Parathyroid adenoma (tissue), 2 donors: ENCODE results near the gene ENOPH1.

ENCODE experiments used
- H2AFZ ChIP-seq: fragments of 300-600 bp; sonication (generic); one replicate; pipeline ENCODE4 v1.7.0; 2017; ENCODE audit warnings: antibody characterized with exemption, mild to moderate bottlenecking
- H3K27ac ChIP-seq: fragments of 300-600 bp; sonication (generic); one replicate; pipeline ENCODE4 v1.7.0; 2017
- H3K27me3 ChIP-seq: fragments of 300-600 bp; sonication (generic); one replicate; pipeline ENCODE4 v1.7.0; 2017; ENCODE audit warnings: low read length; ENCODE audit not compliant: control insufficient read depth, insufficient read depth
- H3K36me3 ChIP-seq: fragments of 300-600 bp; sonication (generic); one replicate; pipeline ENCODE4 v1.7.0; 2017; ENCODE audit warnings: low read length; ENCODE audit not compliant: control insufficient read depth, insufficient read depth
- H3K4me1 ChIP-seq: fragments of 300-600 bp; sonication (generic); one replicate; pipeline ENCODE4 v1.7.0; 2017; ENCODE audit warnings: control low read depth
- H3K4me2 ChIP-seq: fragments of 300-600 bp; sonication (generic); one replicate; pipeline ENCODE4 v1.7.0; 2017; ENCODE audit warnings: low read length
- H3K4me3 ChIP-seq: fragments of 300-600 bp; sonication (generic); one replicate; pipeline ENCODE4 v1.7.0; 2017; ENCODE audit warnings: low read depth, low read length
- H3K79me2 ChIP-seq: fragments of 300-600 bp; sonication (generic); one replicate; pipeline ENCODE4 v1.7.0; 2017; ENCODE audit warnings: control low read depth
- H3K9ac ChIP-seq: fragments of 300-600 bp; sonication (generic); one replicate; pipeline ENCODE4 v1.7.0; 2017; ENCODE audit warnings: mild to moderate bottlenecking
- H3K9me3 ChIP-seq: fragments of 300-600 bp; sonication (generic); one replicate; pipeline ENCODE4 v1.7.0; 2017; ENCODE audit warnings: low read length; ENCODE audit not compliant: control insufficient read depth
- TF ChIP-seq, protein P1 (sequence below): fragments of 300-600 bp; sonication (generic); IDR thresholded peaks from one replicate; pipeline ENCODE4 v1.7.0; 2017; ENCODE audit warnings: antibody characterized with exemption, mild to moderate bottlenecking
- donor health status: primary hyperparathyroidism.

Gene ENOPH1

DNA sequence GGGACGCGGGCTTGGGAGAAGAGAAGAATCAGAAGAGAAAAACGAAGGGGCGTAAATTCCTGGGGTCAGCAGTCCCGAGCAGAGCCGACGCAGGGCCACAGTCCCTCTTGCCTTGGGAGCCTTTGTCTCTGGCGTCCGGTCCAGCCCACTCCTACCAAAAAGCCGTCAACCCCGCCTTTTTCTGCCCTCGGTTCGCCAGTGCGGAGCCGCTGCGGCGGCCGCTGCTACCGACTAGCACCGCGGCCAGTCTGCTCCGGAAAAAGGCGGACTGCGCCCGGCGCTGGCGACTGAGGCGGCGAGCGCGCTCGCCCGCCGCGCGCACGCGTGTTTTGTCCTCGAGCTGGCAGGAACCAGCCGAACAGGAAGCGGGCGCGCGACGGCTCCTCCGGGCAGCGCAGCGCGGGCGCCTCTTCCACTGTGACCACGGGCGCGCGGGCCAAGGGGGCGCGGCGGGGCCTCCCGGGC, 630 bp upstream of the ENOPH1 start:
- Histone ChIP-seq H3K27me3 (no peaks in the 10 kb centered on the region), H3K36me3 (no peaks in the 10 kb centered on the region), H3K79me2 (peaks cover 28% of the 10 kb centered on the region), H3K4me3 (peak overlapping the region; percentile 74), H2AFZ (peak overlapping the region; percentile 88), H3K4me1 (peaks cover 7% of the 10 kb centered on the region), H3K27ac (peak overlapping the region; percentile 94), H3K9ac (no peak overlapping the region), H3K9me3 (no peaks in the 10 kb centered on the region), H3K4me2 (peak overlapping the region; percentile 83)
- TF ChIP-seq, protein P1, sequence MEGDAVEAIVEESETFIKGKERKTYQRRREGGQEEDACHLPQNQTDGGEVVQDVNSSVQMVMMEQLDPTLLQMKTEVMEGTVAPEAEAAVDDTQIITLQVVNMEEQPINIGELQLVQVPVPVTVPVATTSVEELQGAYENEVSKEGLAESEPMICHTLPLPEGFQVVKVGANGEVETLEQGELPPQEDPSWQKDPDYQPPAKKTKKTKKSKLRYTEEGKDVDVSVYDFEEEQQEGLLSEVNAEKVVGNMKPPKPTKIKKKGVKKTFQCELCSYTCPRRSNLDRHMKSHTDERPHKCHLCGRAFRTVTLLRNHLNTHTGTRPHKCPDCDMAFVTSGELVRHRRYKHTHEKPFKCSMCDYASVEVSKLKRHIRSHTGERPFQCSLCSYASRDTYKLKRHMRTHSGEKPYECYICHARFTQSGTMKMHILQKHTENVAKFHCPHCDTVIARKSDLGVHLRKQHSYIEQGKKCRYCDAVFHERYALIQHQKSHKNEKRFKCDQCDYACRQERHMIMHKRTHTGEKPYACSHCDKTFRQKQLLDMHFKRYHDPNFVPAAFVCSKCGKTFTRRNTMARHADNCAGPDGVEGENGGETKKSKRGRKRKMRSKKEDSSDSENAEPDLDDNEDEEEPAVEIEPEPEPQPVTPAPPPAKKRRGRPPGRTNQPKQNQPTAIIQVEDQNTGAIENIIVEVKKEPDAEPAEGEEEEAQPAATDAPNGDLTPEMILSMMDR: no peak

DNA sequence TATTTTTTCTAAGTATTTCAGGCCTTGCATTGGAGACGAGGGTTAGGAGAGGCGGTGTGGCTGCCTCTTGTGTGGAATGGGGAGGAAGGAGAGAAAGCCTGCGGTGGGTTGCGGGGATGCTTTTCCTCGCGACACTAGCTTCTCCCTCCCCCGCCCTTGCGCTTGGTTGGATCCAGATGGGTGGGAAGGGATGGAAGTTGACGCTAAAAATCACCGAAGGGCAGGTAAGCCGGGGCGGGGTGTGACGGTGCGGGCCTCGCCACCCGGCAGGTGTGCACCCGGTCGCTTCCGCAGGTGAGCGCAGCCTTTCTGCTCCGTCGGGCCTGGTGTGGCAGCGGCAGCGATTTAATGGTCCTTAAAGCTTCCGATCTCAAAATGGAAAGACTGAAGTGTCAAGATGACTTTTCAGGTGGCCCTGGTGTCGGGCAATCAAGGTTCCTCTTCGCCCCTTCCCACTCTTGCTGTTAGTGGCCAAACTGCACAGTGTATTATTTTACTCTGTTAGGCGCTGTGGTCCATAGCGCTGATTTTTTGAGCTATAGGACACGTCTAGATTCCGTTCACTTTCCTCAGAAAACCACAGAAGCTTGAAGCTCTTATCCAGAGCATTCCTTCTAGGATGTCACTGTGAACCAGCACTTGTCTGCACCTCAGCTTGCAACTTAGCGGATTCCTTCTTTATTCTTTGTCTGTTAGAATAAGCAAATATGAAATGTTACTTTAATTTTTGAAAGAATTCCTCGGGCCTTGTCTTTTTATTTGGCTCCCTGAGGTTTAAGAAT, 765 bp downstream of the ENOPH1 start:
- H3K4me2 ChIP-seq: peak overlapping the region; percentile 83
- peak overlapping the region; percentile 94 for H3K27ac ChIP-seq
- peaks cover 7% of the 10 kb centered on the region for H3K4me1 ChIP-seq
- no peak overlapping the region for H3K9ac ChIP-seq
- H3K4me3 ChIP-seq: peak overlapping the region; percentile 74
- no peaks in the 10 kb centered on the region for H3K9me3 ChIP-seq
- H2AFZ ChIP-seq: peak overlapping the region; percentile 88
- H3K27me3 ChIP-seq: no peaks in the 10 kb centered on the region
- peaks cover 30% of the 10 kb centered on the region for H3K79me2 ChIP-seq
- H3K36me3 ChIP-seq: no peaks in the 10 kb centered on the region
- TF ChIP-seq, protein P1: no peak

DNA sequence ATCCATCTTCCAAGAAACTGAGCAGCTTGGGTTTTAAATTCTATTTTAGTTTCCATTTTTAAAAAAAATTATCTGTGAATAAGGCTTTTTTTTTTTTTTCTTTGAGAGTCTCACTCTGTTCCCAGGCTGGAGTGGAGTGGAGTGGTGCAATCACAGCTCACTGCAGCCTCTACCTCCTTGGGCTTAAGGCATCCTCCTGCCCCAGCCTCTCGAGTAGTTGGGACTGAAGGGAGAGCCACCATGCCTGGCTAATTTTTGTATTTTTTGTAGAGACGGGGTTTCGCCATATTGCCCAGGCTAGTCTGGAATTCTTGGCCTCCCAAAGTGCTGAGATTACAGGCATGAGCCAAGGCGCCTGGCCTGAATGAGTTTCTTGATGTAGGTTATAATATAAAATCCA, 1.4 kb downstream of the ENOPH1 start:
- Histone ChIP-seq H3K36me3 (no peaks in the 10 kb centered on the region), H2AFZ (no peak overlapping the region), H3K4me2 (no peak overlapping the region), H3K4me3 (peak overlapping the region; percentile 74), H3K9me3 (no peaks in the 10 kb centered on the region), H3K4me1 (peaks cover 6% of the 10 kb centered on the region), H3K27ac (no peak overlapping the region), H3K27me3 (no peaks in the 10 kb centered on the region), H3K79me2 (peaks cover 30% of the 10 kb centered on the region), H3K9ac (no peak overlapping the region)
- TF ChIP-seq, protein P1: no peak

DNA sequence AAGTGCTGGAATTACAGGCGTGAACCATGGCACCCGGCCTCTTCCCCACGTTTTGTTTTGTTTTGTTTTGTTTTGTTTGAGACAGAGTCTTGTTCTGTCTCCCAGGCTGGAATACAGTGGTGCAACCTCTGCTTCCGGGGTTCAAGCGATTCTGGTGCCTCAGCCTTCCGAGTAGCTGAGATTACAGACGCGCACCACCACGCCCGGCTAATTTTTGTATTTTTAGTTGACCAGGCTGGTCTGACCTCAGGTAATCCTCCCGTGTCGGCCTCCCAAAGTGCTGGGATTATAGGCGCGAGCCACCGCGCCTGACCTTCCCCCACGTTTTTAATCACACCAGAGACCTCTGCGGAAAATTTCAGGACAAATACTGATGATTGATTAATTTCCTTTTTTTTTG, 2.2 kb downstream of the ENOPH1 start:
- H3K36me3 ChIP-seq: no peaks in the 10 kb centered on the region
- H3K9ac ChIP-seq: no peak overlapping the region
- H3K27me3 ChIP-seq: no peaks in the 10 kb centered on the region
- H3K27ac ChIP-seq: no peak overlapping the region
- peaks cover 3% of the 10 kb centered on the region for H3K4me1 ChIP-seq
- H3K79me2 ChIP-seq: peaks cover 28% of the 10 kb centered on the region
- H3K9me3 ChIP-seq: no peaks in the 10 kb centered on the region
- H3K4me2 ChIP-seq: no peak overlapping the region
- TF ChIP-seq, protein P1: no peak
- no peak overlapping the region for H2AFZ ChIP-seq
- no peak overlapping the region for H3K4me3 ChIP-seq

- no peak overlapping the region for H3K4me2 ChIP-seq
- H2AFZ ChIP-seq: no peak overlapping the region
- no peaks in the 10 kb centered on the region for H3K27me3 ChIP-seq
- H3K4me3 ChIP-seq: no peak overlapping the region
- H3K36me3 ChIP-seq: no peaks in the 10 kb centered on the region
- H3K9ac ChIP-seq: no peak overlapping the region
- TF ChIP-seq, protein P1: no peak
- no peaks in the 10 kb centered on the region for H3K9me3 ChIP-seq
- H3K79me2 ChIP-seq: peaks cover 22% of the 10 kb centered on the region
- H3K4me1 ChIP-seq: no peaks in the 10 kb centered on the region
- H3K27ac ChIP-seq: no peak overlapping the region
These were observed 3.4 kb downstream of the ENOPH1 start for GRCh38 chr4:82433791-82434190.
